GM21825 (cell line): ENCODE measurements around the gene TRUB1.

Source experiments
- ATAC-seq: cut with Tn5 transposase; IDR thresholded peaks from one replicate; pipeline ENCODE4 v1.9.1; 2021; ENCODE audit warnings: mild to moderate bottlenecking, moderate library complexity; ENCODE audit not compliant: unreplicated experiment

TRUB1 gene

GRCh38 chr10:115026746-115027140 is 88.7 kb downstream of the TRUB1 start:
- ATAC-seq: no peak
